C1 segment of cervical spinal cord (tissue), 14 donors: ENCODE measurements around the gene SRP9.

Experiments used
- DNase-seq, 14 donors: peaks; one replicate each; lab custom pipeline; 2025; lab: John Stamatoyannopoulos, UW

SRP9 gene

DNA sequence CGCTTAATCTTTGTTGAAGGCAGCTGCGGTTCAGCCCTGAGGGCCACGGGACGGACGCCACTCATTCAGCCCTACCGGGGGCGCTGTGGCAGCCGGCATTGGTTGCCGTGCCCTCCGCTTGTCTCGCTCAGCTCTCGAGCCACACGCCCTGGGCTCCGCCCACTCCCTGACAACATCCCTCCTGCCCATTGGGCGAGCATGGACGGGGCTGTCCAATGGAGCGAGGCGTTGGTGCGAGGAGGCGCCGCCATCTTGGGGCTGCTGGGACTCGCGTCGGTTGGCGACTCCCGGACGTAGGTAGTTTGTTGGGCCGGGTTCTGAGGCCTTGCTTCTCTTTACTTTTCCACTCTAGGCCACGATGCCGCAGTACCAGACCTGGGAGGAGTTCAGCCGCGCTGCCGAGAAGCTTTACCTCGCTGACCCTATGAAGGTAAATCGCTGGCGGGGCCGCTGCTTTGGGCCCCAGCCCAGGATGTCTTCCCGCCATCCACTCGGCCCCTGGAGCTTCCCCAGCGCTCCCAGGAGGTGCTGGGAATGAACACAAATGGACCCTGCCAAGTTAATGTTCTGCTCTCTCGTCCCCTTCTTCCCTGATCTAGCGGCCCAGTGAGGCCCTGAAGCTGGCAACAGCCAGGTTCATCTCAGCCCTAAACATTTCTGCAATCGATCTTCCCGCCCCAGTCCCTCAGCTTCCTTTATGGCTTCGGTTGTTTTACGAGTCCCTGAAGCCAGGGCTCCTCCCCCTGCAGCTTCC, at the start of gene SRP9:
Gene SRP9, plus strand, starts transcription at position 244 of the 754 bp plus-strand sequence. Its CDS starts 115 bp downstream, at position 359.
- DNase-seq, result peak; percentile 80 to 98 (median 96)

GRCh38 chr1:225731491-225731890, 46.1 kb upstream of the SRP9 start:
- no peak for DNase-seq

- no peak for DNase-seq
These were observed 44.4 kb upstream of the SRP9 start for GRCh38 chr1:225733254-225733653.

DNA sequence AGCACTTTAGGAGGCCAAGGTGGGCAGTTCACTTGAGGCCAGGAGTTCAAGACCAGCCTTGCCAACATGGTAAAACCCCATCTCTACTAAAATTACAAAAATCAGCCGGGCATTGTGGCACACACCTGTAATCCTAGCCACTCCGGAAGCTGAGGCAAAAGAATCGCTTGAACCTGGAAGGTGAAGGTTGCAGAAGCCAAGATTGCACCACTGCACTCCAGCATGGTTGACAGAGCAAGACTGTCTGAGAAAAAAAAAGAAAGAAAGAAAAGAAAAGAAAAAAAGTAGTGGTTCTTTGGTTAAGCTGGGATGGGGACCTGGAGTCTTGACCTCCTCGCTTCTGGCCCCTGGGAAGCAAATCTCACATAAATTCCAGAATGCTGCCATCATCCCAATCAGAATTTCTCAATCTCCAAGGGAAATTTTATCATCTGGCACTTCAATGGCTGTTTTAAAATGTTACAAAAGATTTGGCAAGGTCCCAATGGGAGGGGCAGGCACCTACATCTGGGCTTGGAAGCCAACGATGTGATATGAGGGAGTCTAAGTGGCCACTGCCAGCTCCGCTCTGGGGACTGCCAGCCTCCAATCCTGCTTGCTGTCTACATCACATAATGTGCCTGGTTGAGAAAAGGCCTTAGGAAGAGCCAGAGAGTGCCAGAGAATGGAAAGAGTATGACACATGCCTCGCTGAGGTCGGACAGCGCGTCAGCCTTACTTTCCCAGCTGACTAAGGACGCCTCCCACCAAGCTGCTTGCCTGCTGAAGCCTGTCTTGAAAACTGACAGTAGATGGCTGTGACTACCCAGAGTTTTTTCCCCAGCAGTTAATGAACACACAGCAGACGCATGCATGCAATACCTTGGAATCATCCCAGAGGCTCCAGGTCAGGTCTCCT, 42.1 kb upstream of the SRP9 start:
- peak in 1 of 14 donors; percentile 30 for DNase-seq

- no peak for DNase-seq
These were observed 41.1 kb upstream of the SRP9 start for GRCh38 chr1:225736437-225737098.

- DNase-seq, result no peak
These were observed 40.5 kb upstream of the SRP9 start for GRCh38 chr1:225737161-225737560.

GRCh38 chr1:225737866-225738265, 39.8 kb upstream of the SRP9 start:
- DNase-seq, result no peak

DNA sequence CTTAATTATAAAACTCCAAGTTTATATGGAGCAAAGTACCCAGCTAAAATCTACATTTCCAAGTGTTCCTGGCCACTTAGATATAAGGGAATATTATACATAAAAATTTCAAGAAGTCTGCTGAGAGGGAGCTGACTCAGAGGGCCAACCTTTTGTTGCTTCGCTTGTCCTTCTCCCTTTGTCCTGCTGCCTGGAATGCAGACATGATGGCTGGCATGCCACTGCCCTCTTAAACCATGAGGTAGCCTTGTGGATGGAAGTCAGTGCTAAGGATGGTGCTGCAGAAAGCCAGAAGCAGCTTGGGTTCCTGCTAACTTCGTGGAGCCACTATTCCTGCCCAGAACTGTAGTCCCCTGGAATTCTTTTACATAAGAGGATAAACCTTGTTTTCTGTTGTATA, 38.9 kb upstream of the SRP9 start:
- no peak for DNase-seq

DNA sequence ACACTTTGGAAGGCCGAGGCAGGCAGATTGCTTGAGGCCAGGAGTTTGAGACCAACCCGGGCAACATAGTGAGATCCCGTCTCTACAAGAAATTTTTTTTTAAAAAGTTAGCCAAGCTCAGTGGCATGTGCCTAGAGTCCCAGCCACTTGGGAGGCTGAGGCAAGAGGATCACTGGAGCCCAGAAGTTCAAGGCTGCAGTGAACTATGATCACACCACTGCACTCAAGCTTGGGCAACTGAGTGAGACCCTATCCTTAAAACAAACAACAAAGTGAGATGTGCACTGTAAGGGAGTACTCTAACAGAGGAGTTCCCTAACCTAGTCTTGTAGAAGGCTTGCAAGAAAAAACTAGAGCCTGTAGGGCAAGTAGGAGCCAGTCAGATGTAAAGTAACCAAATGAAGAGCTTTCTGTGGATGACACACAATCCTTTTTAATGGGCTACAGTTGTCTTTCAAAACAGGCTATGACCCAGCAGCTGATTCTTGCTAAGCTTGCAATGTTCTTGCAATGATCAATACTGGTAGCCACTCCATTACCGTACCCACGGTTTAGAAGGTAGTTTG, 38.0 kb upstream of the SRP9 start:
- DNase-seq, result no peak

DNA sequence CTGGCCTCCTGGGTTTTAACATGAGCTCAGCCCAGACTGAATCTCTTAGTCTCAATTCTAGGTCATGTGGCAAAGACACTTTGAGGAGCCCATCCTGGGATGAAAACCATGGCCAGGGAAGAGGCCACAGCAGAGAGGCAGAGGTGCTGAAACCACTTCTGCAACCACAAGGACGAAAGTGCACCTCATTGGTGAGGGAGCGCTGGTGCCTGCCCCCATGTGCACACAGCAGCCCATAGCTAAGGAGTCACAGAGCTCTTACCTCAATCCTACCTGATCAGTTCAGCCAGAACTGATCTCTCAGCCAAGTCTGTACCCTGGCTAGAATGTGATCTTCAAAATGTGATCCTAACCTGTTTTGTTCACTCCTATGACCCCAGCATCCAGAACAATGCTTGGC, 32.9 kb upstream of the SRP9 start:
- DNase-seq, result no peak

GRCh38 chr1:225745273-225745672, 32.4 kb upstream of the SRP9 start:
- DNase-seq, result no peak

- DNase-seq, result peak in 10 of 14 donors; percentile 14 to 73 (median 48)
These were observed 31.1 kb upstream of the SRP9 start for GRCh38 chr1:225746361-225747179.

DNA sequence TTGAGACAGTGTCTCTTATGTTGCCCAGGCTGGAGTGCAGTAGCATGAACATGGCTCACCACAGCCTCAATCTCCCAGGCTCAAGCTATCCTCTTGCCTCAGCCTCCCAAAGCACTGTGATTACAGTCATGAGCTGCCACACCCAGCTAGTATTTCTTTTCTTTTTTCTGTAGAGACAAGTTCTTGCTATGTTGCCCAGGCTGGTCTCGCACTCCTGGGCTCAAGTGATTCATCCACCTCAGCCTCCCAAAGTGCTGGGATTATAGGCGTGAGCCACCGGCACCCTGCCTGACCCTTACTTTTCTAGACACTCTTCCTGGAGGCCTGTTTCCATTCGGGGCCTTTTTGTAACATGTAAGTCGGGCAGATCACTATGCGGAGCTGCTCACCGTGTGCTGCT, 30.1 kb upstream of the SRP9 start:
- DNase-seq, result no peak

- peak in 1 of 14 donors; percentile 72 for DNase-seq
These were observed 29.1 kb upstream of the SRP9 start for GRCh38 chr1:225748529-225748928.

- no peak for DNase-seq
These were observed 27.9 kb upstream of the SRP9 start for GRCh38 chr1:225749706-225750105.

- no peak for DNase-seq
These were observed 27.2 kb upstream of the SRP9 start for GRCh38 chr1:225750420-225750819.

- DNase-seq, result no peak
These were observed 26.5 kb upstream of the SRP9 start for GRCh38 chr1:225750875-225751824.

DNA sequence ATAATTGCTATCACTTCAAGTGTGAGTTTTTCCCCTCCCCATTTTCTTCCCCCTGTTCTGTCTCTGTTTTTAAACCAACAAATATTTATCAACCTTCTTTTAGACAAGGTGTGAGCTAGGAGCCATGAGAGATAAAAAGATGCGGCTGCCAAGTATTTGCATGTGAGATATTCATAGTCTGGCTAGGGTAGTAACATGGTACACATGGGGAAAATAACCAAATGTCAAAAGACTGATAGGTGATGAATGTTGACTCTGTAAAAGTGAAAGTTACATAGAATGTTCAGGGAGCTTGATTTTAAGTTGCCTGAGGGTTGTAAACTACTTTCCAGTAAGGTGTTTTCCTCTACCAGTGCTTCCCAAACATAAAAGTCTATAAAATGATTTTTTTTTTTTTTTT, 25.4 kb upstream of the SRP9 start:
- no peak for DNase-seq

- no peak for DNase-seq
These were observed 22.5 kb upstream of the SRP9 start for GRCh38 chr1:225754940-225755641.
